ENCODE results near the gene ASIC2. TPM values are rescaled to one million over a fixed set of nuclear protein-coding genes. Genes with fewer than 3 reads are reported as not detected.

ASIC2 gene
- total RNA-seq, 1 experiment from 2014 or later = not detected

DNA sequence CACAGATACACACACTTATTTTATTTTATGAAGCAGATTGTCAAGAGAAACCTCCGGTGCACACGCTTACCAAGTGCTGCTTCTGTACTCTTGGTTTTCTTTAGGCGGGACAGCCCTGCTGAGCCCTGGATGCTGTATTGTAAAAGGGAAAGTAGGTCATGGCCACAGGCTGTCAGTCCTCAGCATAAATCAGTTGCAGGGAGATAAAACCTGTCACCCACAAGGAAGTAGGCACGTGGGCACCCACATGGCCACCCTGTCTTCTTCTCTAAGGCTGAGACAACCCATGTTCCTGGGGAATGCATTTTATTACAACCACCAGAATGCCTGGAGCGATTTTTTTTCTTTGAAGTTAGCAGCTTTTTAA lies 59.3 kb downstream of the ASIC2 start:
- CTCF ChIA-PET = no interaction called here
- no peaks in the 10 kb centered on the region for H3K36me3 Mint-ChIP-seq (ENCODE audit: insufficient read depth, unreplicated experiment)

DNA sequence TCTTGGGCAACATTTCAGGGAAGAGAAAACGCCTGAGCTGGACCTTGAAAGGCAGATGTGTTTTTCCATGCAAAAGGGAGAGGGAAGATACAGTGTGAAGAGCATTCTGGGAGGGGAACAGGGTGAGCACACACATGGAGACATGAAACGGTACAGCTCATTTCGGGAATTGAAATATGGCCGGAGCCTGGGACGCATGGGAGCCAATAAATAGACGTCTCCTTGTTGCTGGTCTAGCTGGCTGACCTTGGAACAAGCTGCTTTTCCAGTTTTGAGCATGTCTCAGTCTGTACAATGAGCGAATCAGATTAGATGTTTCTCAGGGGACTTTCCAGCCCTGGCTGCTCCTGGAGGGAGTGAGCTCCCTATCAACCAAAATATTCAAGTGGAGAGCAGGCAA lies 63.6 kb downstream of the ASIC2 start:
- Mint-ChIP-seq H3K27me3 (ENCODE audit: insufficient read depth, unreplicated experiment) (peaks cover 16% of the 10 kb centered on the region), H3K9me3 (ENCODE audit: unreplicated experiment) (no peaks in the 10 kb centered on the region), H3K4me1 (ENCODE audit: low read depth, unreplicated experiment) (no peaks in the 10 kb centered on the region), H3K4me3 (ENCODE audit: unreplicated experiment) (no peak overlapping the region), H3K36me3 (ENCODE audit: insufficient read depth, unreplicated experiment) (no peaks in the 10 kb centered on the region), H3K27ac (ENCODE audit: unreplicated experiment) (no peak overlapping the region)
- no peaks in the 10 kb centered on the region; the same call in 1 of the 2 replicates for H3K27me3 ChIP-seq (replicated peaks; ENCODE audit: control insufficient read depth, insufficient read depth, low read length)
- no peak for DNase-seq
- intact Hi-C loops (cut with micrococcal nuclease; ENCODE audit: unreplicated experiment) = no loop called here
- no peaks in the 10 kb centered on the region for H3K4me1 ChIP-seq
- no peaks in the 10 kb centered on the region for H3K36me3 ChIP-seq (ENCODE audit: control insufficient read depth, insufficient read depth, low read length)
- no TSS peak for BruUV-seq (replicated peaks)
- TF ChIP-seq, protein P1, sequence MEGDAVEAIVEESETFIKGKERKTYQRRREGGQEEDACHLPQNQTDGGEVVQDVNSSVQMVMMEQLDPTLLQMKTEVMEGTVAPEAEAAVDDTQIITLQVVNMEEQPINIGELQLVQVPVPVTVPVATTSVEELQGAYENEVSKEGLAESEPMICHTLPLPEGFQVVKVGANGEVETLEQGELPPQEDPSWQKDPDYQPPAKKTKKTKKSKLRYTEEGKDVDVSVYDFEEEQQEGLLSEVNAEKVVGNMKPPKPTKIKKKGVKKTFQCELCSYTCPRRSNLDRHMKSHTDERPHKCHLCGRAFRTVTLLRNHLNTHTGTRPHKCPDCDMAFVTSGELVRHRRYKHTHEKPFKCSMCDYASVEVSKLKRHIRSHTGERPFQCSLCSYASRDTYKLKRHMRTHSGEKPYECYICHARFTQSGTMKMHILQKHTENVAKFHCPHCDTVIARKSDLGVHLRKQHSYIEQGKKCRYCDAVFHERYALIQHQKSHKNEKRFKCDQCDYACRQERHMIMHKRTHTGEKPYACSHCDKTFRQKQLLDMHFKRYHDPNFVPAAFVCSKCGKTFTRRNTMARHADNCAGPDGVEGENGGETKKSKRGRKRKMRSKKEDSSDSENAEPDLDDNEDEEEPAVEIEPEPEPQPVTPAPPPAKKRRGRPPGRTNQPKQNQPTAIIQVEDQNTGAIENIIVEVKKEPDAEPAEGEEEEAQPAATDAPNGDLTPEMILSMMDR (IDR thresholded peaks at IDR 0.05; ENCODE audit: insufficient read depth in 1 of 2, low read depth in 1 of 2, low read length in 1 of 2, severe bottlenecking in 1 of 2, unreplicated experiment in 1 of 2) = no peak
- ChIA-PET CTCF (interaction anchor here (0.5 kb wide), 1 partner anchor 11 kb away, joined by 3 read pairs; no protein-coding TSS in a partner anchor), POLR2A (no interaction called here)
- no peak overlapping the region for H3K4me3 ChIP-seq (ENCODE audit: low read depth, low read length)
- no peaks in the 10 kb centered on the region for H3K9me3 ChIP-seq

More for the DNA sequence above, 59.3 kb downstream of the ASIC2 start:
- H3K27me3 Mint-ChIP-seq (ENCODE audit: insufficient read depth, unreplicated experiment) = peaks cover 18% of the 10 kb centered on the region
- no TSS peak for BruUV-seq (replicated peaks)
- no peak overlapping the region for H3K4me3 ChIP-seq (ENCODE audit: low read depth, low read length)
- H3K9me3 ChIP-seq = no peaks in the 10 kb centered on the region
- POLR2A ChIA-PET = no interaction called here
- H3K4me1 Mint-ChIP-seq (ENCODE audit: low read depth, unreplicated experiment) = no peaks in the 10 kb centered on the region
- DNase-seq = no peak
- no peaks in the 10 kb centered on the region; the same call in 1 of the 2 replicates for H3K27me3 ChIP-seq (replicated peaks; ENCODE audit: control insufficient read depth, insufficient read depth, low read length)
- TF ChIP-seq, protein P1 (IDR thresholded peaks at IDR 0.05; ENCODE audit: insufficient read depth in 1 of 2, low read depth in 1 of 2, low read length in 1 of 2, severe bottlenecking in 1 of 2, unreplicated experiment in 1 of 2) = no peak
- H3K27ac Mint-ChIP-seq (ENCODE audit: unreplicated experiment) = no peak overlapping the region
- no peaks in the 10 kb centered on the region for H3K9me3 Mint-ChIP-seq (ENCODE audit: unreplicated experiment)
- H3K36me3 ChIP-seq (ENCODE audit: control insufficient read depth, insufficient read depth, low read length) = no peaks in the 10 kb centered on the region
- no peak overlapping the region for H3K4me3 Mint-ChIP-seq (ENCODE audit: unreplicated experiment)
- intact Hi-C loops (cut with micrococcal nuclease; ENCODE audit: unreplicated experiment) = no loop called here
- no peaks in the 10 kb centered on the region for H3K4me1 ChIP-seq

DNA sequence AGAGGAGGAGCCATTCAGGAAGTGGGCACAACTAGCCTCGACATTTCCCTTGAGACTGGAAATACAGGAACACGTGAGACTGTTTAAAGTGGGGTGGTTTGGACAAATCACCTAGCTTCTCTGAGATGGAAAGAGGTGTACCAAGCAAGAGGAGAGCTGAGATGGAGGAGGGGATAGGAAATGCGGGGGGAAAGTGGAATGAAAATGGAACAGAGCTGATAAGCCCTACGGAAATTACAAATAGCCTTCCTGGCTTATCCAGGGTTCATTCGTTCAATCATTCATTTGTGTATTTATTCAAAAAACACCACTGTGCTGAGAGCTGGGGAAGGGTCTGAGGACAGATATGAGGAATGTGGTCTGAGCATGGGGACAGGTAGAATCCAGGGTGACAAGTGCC lies 64.1 kb downstream of the ASIC2 start:
- intact Hi-C loops (cut with micrococcal nuclease; ENCODE audit: unreplicated experiment) = no loop called here
- Mint-ChIP-seq H3K27me3 (ENCODE audit: insufficient read depth, unreplicated experiment) (peaks cover 20% of the 10 kb centered on the region), H3K27ac (ENCODE audit: unreplicated experiment) (no peak overlapping the region), H3K4me1 (ENCODE audit: low read depth, unreplicated experiment) (no peaks in the 10 kb centered on the region), H3K9me3 (ENCODE audit: unreplicated experiment) (no peaks in the 10 kb centered on the region), H3K36me3 (ENCODE audit: insufficient read depth, unreplicated experiment) (no peaks in the 10 kb centered on the region), H3K4me3 (ENCODE audit: unreplicated experiment) (no peak overlapping the region)
- no peak overlapping the region for H3K4me3 ChIP-seq (ENCODE audit: low read depth, low read length)
- DNase-seq = no peak
- H3K27me3 ChIP-seq (replicated peaks; ENCODE audit: control insufficient read depth, insufficient read depth, low read length) = no peaks in the 10 kb centered on the region; the same call in 1 of the 2 replicates
- H3K4me1 ChIP-seq = no peaks in the 10 kb centered on the region
- ChIA-PET POLR2A (no interaction called here), CTCF (no interaction called here)
- H3K9me3 ChIP-seq = no peaks in the 10 kb centered on the region
- BruUV-seq (replicated peaks) = no TSS peak
- TF ChIP-seq, protein P1 (IDR thresholded peaks at IDR 0.05; ENCODE audit: insufficient read depth in 1 of 2, low read depth in 1 of 2, low read length in 1 of 2, severe bottlenecking in 1 of 2, unreplicated experiment in 1 of 2) = no peak
- no peaks in the 10 kb centered on the region for H3K36me3 ChIP-seq (ENCODE audit: control insufficient read depth, insufficient read depth, low read length)

Measured in Caco-2 (cell line).